Astrocyte (in vitro differentiated cells and primary cell): ENCODE data around the gene FBXL19. TPM values are rescaled to one million over a fixed set of nuclear protein-coding genes. Genes with fewer than 3 reads are reported as not detected.

Experiments used
- DNase-seq: peaks from one replicate; pipeline ENCODE4 v3.0.0-alpha.2; 2010; ENCODE audit warnings: low read depth
- FAIRE-seq: peaks from 2 replicates; lab custom pipeline; 2011; peaks lifted over from hg19 to GRCh38; lab: Jason Lieb, UNC
- H2AFZ ChIP-seq: 2 replicates; pipeline ENCODE4 v1.6.0; 2012; ENCODE audit warnings: low read depth, low read length, inconsistent platforms
- H3K27ac ChIP-seq: 2 replicates; pipeline ENCODE4 v1.5.1; 2011; ENCODE audit warnings: low read depth, low read length, inconsistent platforms
- H3K27me3 ChIP-seq: 2 replicates; pipeline ENCODE4 v1.6.0; 2011; ENCODE audit warnings: low read length, inconsistent platforms; ENCODE audit not compliant: insufficient read depth
- H3K36me3 ChIP-seq: 2 replicates; pipeline ENCODE4 v1.5.1; 2011; ENCODE audit warnings: low read length, inconsistent platforms; ENCODE audit not compliant: insufficient read depth
- H3K4me1 ChIP-seq: 2 replicates; pipeline ENCODE4 v1.5.1; 2011; ENCODE audit warnings: low read length, inconsistent platforms; ENCODE audit not compliant: insufficient read depth
- H3K4me2 ChIP-seq: 2 replicates; pipeline ENCODE4 v1.6.0; 2012; ENCODE audit warnings: low read length, inconsistent platforms
- H3K4me3 ChIP-seq: 2 replicates; pipeline ENCODE4 v1.5.1; 2011; ENCODE audit warnings: low read depth, mild to moderate bottlenecking, low read length, inconsistent platforms; ENCODE audit not compliant: insufficient read depth
- H3K79me2 ChIP-seq: 2 replicates; pipeline ENCODE4 v1.6.0; 2012; ENCODE audit warnings: mild to moderate bottlenecking, low read length, inconsistent platforms; ENCODE audit not compliant: insufficient read depth
- H3K9ac ChIP-seq: 2 replicates; pipeline ENCODE4 v1.6.0; 2012; ENCODE audit warnings: mild to moderate bottlenecking, low read length, inconsistent platforms
- H3K9me3 ChIP-seq: 2 replicates; pipeline ENCODE4 v1.5.1; 2012; ENCODE audit warnings: low read depth, mild to moderate bottlenecking, low read length, inconsistent platforms; ENCODE audit not compliant: insufficient read depth
- H4K20me1 ChIP-seq: 2 replicates; pipeline ENCODE4 v1.6.0; 2012; ENCODE audit warnings: low read length, inconsistent platforms; ENCODE audit not compliant: insufficient read depth
- H3K27ac Mint-ChIP-seq: one replicate; pipeline ENCODE4 v1.8.0; 2021; ENCODE audit warnings: mild to moderate bottlenecking, mixed read lengths; ENCODE audit not compliant: unreplicated experiment
- H3K27me3 Mint-ChIP-seq: one replicate; pipeline ENCODE4 v1.8.0; 2021; ENCODE audit warnings: low read depth, mixed read lengths; ENCODE audit not compliant: unreplicated experiment
- H3K36me3 Mint-ChIP-seq: one replicate; pipeline ENCODE4 v1.8.0; 2021; ENCODE audit warnings: low read depth, mixed read lengths; ENCODE audit not compliant: unreplicated experiment
- H3K4me1 Mint-ChIP-seq: one replicate; pipeline ENCODE4 v1.8.0; 2021; ENCODE audit warnings: low read depth, mixed read lengths; ENCODE audit not compliant: unreplicated experiment
- H3K4me3 Mint-ChIP-seq: one replicate; pipeline ENCODE4 v1.8.0; 2021; ENCODE audit warnings: mild to moderate bottlenecking, moderate library complexity, mixed read lengths; ENCODE audit not compliant: unreplicated experiment
- H3K9me3 Mint-ChIP-seq: one replicate; pipeline ENCODE4 v1.8.0; 2021; ENCODE audit warnings: mild to moderate bottlenecking, mixed read lengths; ENCODE audit not compliant: unreplicated experiment
- EZH2 ChIP-seq: IDR thresholded peaks from 2 replicates; pipeline ENCODE4 v1.6.1; 2012; ENCODE audit warnings: mild to moderate bottlenecking, low read length, inconsistent platforms; ENCODE audit not compliant: insufficient read depth
- total RNA-seq: library from RNA; stranded (reverse); gene quantifications from 2 replicates; pipeline ENCODE4 v1.2.1, GENCODE V29; 2021
- TF ChIP-seq, protein P1 (sequence below): IDR thresholded peaks from 2 replicates; pipeline ENCODE4 v1.5.1; 2011; ENCODE audit warnings: low read depth, mild to moderate bottlenecking, inconsistent platforms, low read length, moderate library complexity; ENCODE audit not compliant: insufficient read depth

The FBXL19 gene
- total RNA-seq, 1 donor from 2014 or later = 42.5 TPM

DNA sequence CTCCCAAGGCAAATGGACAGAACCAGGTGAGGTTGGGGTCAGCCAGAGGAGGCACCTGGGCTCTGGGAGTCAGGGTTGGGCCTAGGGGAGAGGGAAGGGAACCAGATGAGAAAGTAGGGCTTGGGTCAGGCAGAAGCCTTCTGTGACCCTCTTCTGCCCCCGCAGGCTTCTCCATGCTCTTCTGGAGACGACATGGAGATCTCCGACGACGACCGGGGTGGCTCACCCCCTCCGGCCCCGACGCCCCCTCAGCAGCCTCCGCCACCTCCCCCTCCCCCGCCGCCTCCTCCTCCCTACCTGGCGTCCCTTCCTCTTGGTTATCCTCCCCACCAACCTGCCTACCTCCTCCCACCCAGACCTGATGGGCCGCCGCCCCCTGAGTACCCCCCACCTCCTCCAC lies 42.1 kb downstream of the FBXL19 start:
- Mint-ChIP-seq H3K36me3 (peaks cover 24% of the 10 kb centered on the region), H3K27ac (no peak overlapping the region), H3K4me1 (peaks cover 1% of the 10 kb centered on the region), H3K9me3 (no peaks in the 10 kb centered on the region), H3K27me3 (no peaks in the 10 kb centered on the region), H3K4me3 (no peak overlapping the region)
- no peak overlapping the region for H3K4me3 ChIP-seq
- FAIRE-seq = no peak
- H3K79me2 ChIP-seq = peaks cover 4% of the 10 kb centered on the region
- H2AFZ ChIP-seq = no peak overlapping the region
- H3K9ac ChIP-seq = no peak overlapping the region
- no peak for DNase-seq
- TF ChIP-seq, protein P1, sequence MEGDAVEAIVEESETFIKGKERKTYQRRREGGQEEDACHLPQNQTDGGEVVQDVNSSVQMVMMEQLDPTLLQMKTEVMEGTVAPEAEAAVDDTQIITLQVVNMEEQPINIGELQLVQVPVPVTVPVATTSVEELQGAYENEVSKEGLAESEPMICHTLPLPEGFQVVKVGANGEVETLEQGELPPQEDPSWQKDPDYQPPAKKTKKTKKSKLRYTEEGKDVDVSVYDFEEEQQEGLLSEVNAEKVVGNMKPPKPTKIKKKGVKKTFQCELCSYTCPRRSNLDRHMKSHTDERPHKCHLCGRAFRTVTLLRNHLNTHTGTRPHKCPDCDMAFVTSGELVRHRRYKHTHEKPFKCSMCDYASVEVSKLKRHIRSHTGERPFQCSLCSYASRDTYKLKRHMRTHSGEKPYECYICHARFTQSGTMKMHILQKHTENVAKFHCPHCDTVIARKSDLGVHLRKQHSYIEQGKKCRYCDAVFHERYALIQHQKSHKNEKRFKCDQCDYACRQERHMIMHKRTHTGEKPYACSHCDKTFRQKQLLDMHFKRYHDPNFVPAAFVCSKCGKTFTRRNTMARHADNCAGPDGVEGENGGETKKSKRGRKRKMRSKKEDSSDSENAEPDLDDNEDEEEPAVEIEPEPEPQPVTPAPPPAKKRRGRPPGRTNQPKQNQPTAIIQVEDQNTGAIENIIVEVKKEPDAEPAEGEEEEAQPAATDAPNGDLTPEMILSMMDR = no peak
- no peak for TF ChIP-seq EZH2
- no peak overlapping the region for H3K4me2 ChIP-seq
- peaks cover 13% of the 10 kb centered on the region for H4K20me1 ChIP-seq
- H3K27me3 ChIP-seq = no peaks in the 10 kb centered on the region
- H3K9me3 ChIP-seq = no peaks in the 10 kb centered on the region
- no peak overlapping the region for H3K27ac ChIP-seq
- H3K4me1 ChIP-seq = no peaks in the 10 kb centered on the region
- peaks cover 41% of the 10 kb centered on the region for H3K36me3 ChIP-seq

DNA sequence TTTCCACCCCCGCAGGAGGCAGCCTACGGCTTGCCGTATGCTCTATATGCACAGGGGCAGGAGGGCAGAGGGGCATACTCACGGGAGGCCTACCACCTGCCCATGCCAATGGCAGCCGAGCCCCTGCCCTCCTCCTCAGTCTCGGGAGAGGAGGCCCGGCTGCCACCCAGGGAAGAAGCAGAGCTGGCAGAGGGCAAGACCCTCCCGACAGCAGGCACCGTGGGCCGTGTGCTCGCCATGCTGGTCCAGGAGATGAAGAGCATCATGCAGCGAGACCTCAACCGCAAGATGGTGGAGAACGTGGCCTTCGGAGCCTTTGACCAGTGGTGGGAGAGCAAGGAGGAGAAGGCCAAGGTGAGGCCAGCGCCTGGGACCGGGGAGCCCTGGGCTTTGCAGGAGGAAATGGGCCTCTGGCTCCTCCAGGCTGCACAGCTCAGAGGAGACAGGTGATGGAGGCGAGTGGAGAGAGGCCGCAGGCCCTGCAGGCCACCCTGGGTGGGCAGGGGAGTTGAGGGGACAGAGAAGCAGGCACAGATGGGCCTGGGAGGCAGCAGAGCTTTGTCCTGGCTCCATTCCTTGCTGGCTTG lies 42.8 kb downstream of the FBXL19 start:
- Mint-ChIP-seq H3K27me3 (no peaks in the 10 kb centered on the region), H3K36me3 (peaks cover 29% of the 10 kb centered on the region), H3K9me3 (no peaks in the 10 kb centered on the region), H3K27ac (no peak overlapping the region), H3K4me3 (no peak overlapping the region), H3K4me1 (peaks cover 1% of the 10 kb centered on the region)
- Histone ChIP-seq H3K4me3 (no peak overlapping the region), H3K4me1 (no peaks in the 10 kb centered on the region), H2AFZ (no peak overlapping the region), H3K27ac (no peak overlapping the region), H3K9me3 (no peaks in the 10 kb centered on the region), H4K20me1 (peaks cover 13% of the 10 kb centered on the region), H3K4me2 (no peak overlapping the region), H3K36me3 (peaks cover 44% of the 10 kb centered on the region), H3K27me3 (no peaks in the 10 kb centered on the region), H3K79me2 (peaks cover 3% of the 10 kb centered on the region), H3K9ac (no peak overlapping the region)
- FAIRE-seq (no peak), DNase-seq (no peak)
- no peak for TF ChIP-seq EZH2
- TF ChIP-seq, protein P1 = no peak

DNA sequence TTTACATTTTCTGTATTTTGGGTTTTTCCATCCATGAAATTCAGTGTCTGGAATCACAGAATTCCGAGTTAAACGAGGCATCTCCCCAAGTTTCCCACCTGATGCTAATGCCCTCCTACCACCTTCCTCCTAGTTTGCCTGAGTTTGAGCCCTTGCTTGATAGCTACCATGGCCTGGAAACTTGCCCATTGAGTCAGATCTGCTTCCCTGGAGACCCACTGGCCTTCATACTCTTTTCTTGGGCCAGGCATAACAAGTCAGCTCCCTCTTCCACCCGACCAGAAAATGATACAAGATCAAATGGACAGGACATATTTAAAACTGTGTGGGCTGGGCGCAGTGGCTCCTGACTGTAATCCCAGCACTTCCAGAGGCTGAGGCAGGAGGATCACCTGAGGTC lies 44.4 kb downstream of the FBXL19 start:
- H3K36me3 ChIP-seq = peaks cover 41% of the 10 kb centered on the region
- no peaks in the 10 kb centered on the region for H3K9me3 Mint-ChIP-seq

More for the DNA sequence above, 44.4 kb downstream of the FBXL19 start:
- H3K4me1 ChIP-seq = no peaks in the 10 kb centered on the region
- no peak overlapping the region for H3K4me2 ChIP-seq
- no peak overlapping the region for H3K9ac ChIP-seq
- H3K4me1 Mint-ChIP-seq = peaks cover 1% of the 10 kb centered on the region
- H3K4me3 ChIP-seq = no peak overlapping the region
- H3K27ac Mint-ChIP-seq = no peak overlapping the region
- FAIRE-seq (no peak), DNase-seq (no peak)
- H3K27ac ChIP-seq = no peak overlapping the region
- H2AFZ ChIP-seq = no peak overlapping the region
- no peaks in the 10 kb centered on the region for H3K27me3 ChIP-seq
- H3K36me3 Mint-ChIP-seq = peaks cover 32% of the 10 kb centered on the region
- no peaks in the 10 kb centered on the region for H3K79me2 ChIP-seq
- no peak overlapping the region for H3K4me3 Mint-ChIP-seq
- no peaks in the 10 kb centered on the region for H3K27me3 Mint-ChIP-seq
- H3K9me3 ChIP-seq = no peaks in the 10 kb centered on the region
- TF ChIP-seq EZH2 = no peak
- TF ChIP-seq, protein P1 = no peak
- peaks cover 12% of the 10 kb centered on the region for H4K20me1 ChIP-seq
